ENCODE results near the gene UCHL3.

- TF ChIP-seq CTCF (conservative IDR thresholded peaks at IDR 0.05; ENCODE audit: low read length) (peak; percentile 61), EZH2phosphoT487 (IDR thresholded peaks at IDR 0.05; ENCODE audit: borderline replicate concordance) (no peak)
Measured at GRCh38 chr13:75566658-75567057, 17.1 kb downstream of the UCHL3 start.

Measured in Loucy (cell line).